SU-DHL-6 (cell line): ENCODE measurements around the gene ZC3H4.

Experiments used
- EZH2phosphoT487 ChIP-seq: fragments of 200-600 bp; sonication (generic), shearing (Covaris generic); conservative IDR thresholded peaks from 2 replicates; pipeline ENCODE4 v1.6.1; 2018; ENCODE audit warnings: mild to moderate bottlenecking, antibody characterized with exemption, low read length, moderate library complexity, mixed read lengths
- TF ChIP-seq, protein P1 (sequence below): fragments of 200-600 bp; sonication (generic); IDR thresholded peaks from one replicate; pipeline ENCODE4 v1.5.1; 2017; ENCODE audit warnings: antibody characterized with exemption, mild to moderate bottlenecking, low read length, moderate library complexity; ENCODE audit not compliant: insufficient read depth, poor library complexity, severe bottlenecking

DNA sequence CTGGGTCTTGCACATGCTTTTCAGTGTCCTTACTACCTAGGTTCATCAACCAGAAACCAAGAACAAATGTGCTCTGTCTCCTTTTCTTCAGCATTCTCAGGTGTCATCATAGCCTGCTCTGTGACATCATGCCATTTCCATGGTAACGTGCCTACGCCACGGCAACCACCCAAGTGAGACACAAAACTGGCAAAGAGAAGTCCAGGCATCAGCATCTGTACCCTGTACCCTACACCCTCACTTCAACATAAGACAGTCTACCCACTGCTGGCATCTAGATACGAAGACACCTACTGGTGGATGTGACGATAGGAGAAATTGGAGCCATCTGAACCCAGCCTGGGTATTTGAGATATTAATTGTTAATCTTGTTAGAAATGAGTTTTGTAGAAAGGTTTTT lies 13.3 kb downstream of the ZC3H4 start:
- TF ChIP-seq, protein P1, sequence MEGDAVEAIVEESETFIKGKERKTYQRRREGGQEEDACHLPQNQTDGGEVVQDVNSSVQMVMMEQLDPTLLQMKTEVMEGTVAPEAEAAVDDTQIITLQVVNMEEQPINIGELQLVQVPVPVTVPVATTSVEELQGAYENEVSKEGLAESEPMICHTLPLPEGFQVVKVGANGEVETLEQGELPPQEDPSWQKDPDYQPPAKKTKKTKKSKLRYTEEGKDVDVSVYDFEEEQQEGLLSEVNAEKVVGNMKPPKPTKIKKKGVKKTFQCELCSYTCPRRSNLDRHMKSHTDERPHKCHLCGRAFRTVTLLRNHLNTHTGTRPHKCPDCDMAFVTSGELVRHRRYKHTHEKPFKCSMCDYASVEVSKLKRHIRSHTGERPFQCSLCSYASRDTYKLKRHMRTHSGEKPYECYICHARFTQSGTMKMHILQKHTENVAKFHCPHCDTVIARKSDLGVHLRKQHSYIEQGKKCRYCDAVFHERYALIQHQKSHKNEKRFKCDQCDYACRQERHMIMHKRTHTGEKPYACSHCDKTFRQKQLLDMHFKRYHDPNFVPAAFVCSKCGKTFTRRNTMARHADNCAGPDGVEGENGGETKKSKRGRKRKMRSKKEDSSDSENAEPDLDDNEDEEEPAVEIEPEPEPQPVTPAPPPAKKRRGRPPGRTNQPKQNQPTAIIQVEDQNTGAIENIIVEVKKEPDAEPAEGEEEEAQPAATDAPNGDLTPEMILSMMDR = no peak
- TF ChIP-seq EZH2phosphoT487 = no peak
